Body of pancreas (tissue), 4 donors: ENCODE results near the gene TMEM271. TPM values are rescaled to one million over a fixed set of nuclear protein-coding genes. Genes with fewer than 3 reads are reported as not detected.

ENCODE experiments used
- ATAC-seq: fragments of 150-250 bp; one replicate; pipeline ENCODE4 v1.9.1; 2016
- DNase-seq, 4 donors: peaks; one replicate each; pipeline ENCODE4 v3.0.0-alpha.2; 2019
- H3K27ac ChIP-seq, 4 donors: fragments of 200-600 bp; sonication (generic); 1 replicate in 3 of 4; 2 replicates in 1 of 4; pipeline versions ENCODE4 v1.5.1 to v1.6.1; 2016 to 2019; ENCODE audit warnings: mild to moderate bottlenecking in 1 of 4, mixed read lengths in 1 of 4, moderate library complexity in 1 of 4
- H3K27me3 ChIP-seq, 2 donors: fragments of 200-600 bp; sonication (generic); one replicate each; pipeline ENCODE4 v1.6.0; 2016; ENCODE audit warnings: mild to moderate bottlenecking in 1 of 2
- H3K36me3 ChIP-seq, 2 donors: fragments of 200-600 bp; sonication (generic); replicated peaks in 1 of 2; 2 replicates each; pipeline ENCODE4 v1.5.1; 2016; ENCODE audit warnings: low read depth in 2 of 2; ENCODE audit not compliant: insufficient read depth in 1 of 2
- H3K4me1 ChIP-seq: fragments of 200-600 bp; sonication (generic); one replicate; pipeline ENCODE4 v1.6.0; 2016
- H3K4me3 ChIP-seq, 2 donors: fragments of 200-600 bp; sonication (generic); 1 replicate in 1 of 2; 2 replicates in 1 of 2; pipeline ENCODE4 v1.5.1; 2016 to 2019
- H3K9me3 ChIP-seq, 3 donors: fragments of 200-600 bp; sonication (generic); 1 replicate in 2 of 3; 2 replicates in 1 of 3; pipeline ENCODE4 v1.5.1; 2016
- POLR2A ChIP-seq, 3 donors: fragments of 450-650 bp; IDR thresholded peaks; one replicate each; pipeline ENCODE4 v1.6.1; 2016; ENCODE audit warnings: antibody characterized with exemption in 3 of 3, mild to moderate bottlenecking in 2 of 3
- WGBS, 2 donors: methylation state at CpG; one replicate each; pipeline ENCODE4 v1.1.5; 2017; 5-methylcytosine and 5-hydroxymethylcytosine counted together
- intact Hi-C: fragments of 100-400 bp; cut with DNase I; formaldehyde crosslinking; loops from one replicate; pipeline ENCODE4 v1.15.1; 2023
- total RNA-seq, 2 donors: library from RNA; depleted of rRNA; stranded (reverse); fragments of >200 nt; gene quantifications; one replicate each; pipeline ENCODE4 v1.1.0, GENCODE V29; 2016
- TF ChIP-seq, protein P1 (sequence below), 7 experiments: fragments of 450-650 bp in 4 of 7; fragments of 200-600 bp in 3 of 7; sonication (generic) in 3 of 7; IDR thresholded peaks; one replicate each; pipeline ENCODE4 v1.5.1; 2016 to 2019; ENCODE audit warnings: antibody characterized with exemption in 7 of 7

Gene TMEM271
- total RNA-seq, 2 donors from 2014 or later = not detected

GRCh38 chr4:568962-569361 is 7.1 kb downstream of the TMEM271 start:
- WGBS, 2 donors = 59 to 60% methylated on average over 5 of the region's 5 CpGs
- no peak for ATAC-seq

GRCh38 chr4:568351-568652 is 7.8 kb downstream of the TMEM271 start:
- Histone ChIP-seq H3K9me3 (no peaks in the 10 kb centered on the region), H3K27me3 (no peaks in the 10 kb centered on the region), H3K36me3 (no peaks in the 10 kb centered on the region), H3K4me3 (no peak overlapping the region), H3K4me1 (no peaks in the 10 kb centered on the region), H3K27ac (no peak overlapping the region)
- intact Hi-C loops = no loop called here
- no peak for TF ChIP-seq POLR2A (IDR thresholded peaks at IDR 0.05)
- TF ChIP-seq, protein P1, sequence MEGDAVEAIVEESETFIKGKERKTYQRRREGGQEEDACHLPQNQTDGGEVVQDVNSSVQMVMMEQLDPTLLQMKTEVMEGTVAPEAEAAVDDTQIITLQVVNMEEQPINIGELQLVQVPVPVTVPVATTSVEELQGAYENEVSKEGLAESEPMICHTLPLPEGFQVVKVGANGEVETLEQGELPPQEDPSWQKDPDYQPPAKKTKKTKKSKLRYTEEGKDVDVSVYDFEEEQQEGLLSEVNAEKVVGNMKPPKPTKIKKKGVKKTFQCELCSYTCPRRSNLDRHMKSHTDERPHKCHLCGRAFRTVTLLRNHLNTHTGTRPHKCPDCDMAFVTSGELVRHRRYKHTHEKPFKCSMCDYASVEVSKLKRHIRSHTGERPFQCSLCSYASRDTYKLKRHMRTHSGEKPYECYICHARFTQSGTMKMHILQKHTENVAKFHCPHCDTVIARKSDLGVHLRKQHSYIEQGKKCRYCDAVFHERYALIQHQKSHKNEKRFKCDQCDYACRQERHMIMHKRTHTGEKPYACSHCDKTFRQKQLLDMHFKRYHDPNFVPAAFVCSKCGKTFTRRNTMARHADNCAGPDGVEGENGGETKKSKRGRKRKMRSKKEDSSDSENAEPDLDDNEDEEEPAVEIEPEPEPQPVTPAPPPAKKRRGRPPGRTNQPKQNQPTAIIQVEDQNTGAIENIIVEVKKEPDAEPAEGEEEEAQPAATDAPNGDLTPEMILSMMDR (IDR thresholded peaks at IDR 0.05) = no peak
- ATAC-seq (no peak), DNase-seq (no peak)
- WGBS, 2 donors = 32 to 38% methylated on average over 2 of the region's 2 CpGs

More at GRCh38 chr4:568962-569361, 7.1 kb downstream of the TMEM271 start:
- TF ChIP-seq, protein P1 (IDR thresholded peaks at IDR 0.05) = no peak
- no peak for TF ChIP-seq POLR2A (IDR thresholded peaks at IDR 0.05)
- no peaks in the 10 kb centered on the region for H3K9me3 ChIP-seq
- no peaks in the 10 kb centered on the region for H3K36me3 ChIP-seq
- H3K4me1 ChIP-seq = no peaks in the 10 kb centered on the region
- no peak for DNase-seq
- no peak overlapping the region for H3K27ac ChIP-seq
- H3K27me3 ChIP-seq = no peaks in the 10 kb centered on the region
- intact Hi-C loops = no loop called here
- no peak overlapping the region for H3K4me3 ChIP-seq

DNA sequence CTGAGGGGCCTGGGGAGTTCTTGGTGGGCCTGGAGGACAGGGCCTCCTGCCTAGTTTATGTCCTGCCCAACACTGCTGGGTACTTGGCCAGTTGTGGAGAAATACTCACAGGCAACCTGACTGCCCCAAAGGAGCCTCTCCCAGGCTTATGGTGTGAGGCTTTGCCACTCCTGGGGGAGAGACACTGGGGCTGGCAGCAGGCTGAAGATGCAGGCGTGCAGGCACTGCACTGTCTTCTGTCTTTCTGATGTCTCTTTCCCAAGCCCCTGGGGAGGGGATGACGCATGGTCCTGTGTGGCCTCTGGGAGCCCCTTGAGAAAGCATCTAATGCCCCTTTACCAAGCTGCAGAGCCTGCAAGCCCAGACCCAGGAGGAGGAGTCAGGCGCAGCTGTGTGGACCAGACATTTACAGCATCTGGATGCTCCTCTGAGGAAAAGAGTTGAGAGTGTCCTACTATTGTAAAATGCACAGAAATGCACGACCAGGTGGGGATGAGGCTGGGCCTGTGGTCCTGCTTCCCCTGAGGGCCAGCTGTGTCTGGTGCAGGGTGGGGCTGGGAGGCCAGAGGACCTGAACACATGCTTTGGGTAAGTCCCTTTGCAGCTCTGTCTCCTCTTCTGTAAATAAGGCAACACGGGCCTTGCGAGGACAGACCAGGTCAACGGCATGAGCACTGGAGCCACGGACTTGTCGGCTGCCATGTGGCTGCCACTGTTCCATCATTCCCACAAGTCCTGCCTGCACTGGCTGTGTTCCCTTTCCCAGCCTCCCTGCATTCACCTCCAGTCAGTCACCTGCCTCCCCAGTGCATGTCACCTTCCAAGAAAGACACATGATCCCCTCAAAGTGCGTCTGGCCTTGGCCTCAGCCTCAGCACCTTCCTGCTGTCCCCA is 8.4 kb downstream of the TMEM271 start:
- Histone ChIP-seq H3K27me3 (no peaks in the 10 kb centered on the region), H3K9me3 (no peaks in the 10 kb centered on the region), H3K36me3 (no peaks in the 10 kb centered on the region), H3K4me1 (no peaks in the 10 kb centered on the region), H3K4me3 (no peak overlapping the region), H3K27ac (no peak overlapping the region)
- no peak for ATAC-seq
- DNase-seq = no peak
- WGBS, 2 donors = 56 to 59% methylated on average over 8 to 10 of the region's 10 CpGs
- TF ChIP-seq, protein P1 (IDR thresholded peaks at IDR 0.05) = no peak
- no peak for TF ChIP-seq POLR2A (IDR thresholded peaks at IDR 0.05)
- intact Hi-C loops = no loop called here

DNA sequence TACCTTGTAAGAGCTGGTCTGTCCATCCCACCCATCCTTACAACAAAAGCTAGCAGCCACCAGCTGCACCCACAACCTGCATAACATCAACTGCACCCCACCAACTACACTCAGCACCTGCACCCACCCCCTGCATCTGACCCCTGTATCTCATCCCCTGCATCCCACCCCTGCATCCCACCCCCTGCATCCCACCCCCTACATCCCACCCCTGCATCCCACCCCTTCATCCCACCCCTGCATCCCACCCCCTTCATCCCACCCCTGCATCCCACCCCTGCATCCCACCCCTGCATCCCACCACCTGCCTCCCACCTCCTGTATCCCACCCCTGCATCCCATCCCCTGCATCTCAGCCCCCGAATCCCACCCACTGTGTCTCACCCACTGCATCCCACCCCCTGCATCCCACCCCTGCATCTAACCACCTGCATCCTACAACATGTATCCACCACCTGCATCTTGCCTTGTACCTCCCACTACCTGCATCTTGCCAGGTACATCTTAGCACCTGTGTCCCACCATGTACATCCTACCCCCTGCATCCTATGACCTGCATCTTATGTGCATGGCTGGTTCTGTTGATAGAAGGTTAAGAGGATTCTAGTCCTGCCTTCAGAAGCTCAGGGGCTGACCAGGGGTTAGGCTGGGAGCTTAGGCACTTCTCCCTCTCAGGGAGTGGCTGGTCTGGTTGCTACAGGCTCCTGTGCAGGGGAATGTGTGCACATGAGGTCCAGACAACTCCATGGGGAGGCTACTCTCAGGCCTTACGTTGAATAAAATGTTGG is 9.4 kb downstream of the TMEM271 start:
- Histone ChIP-seq H3K9me3 (no peaks in the 10 kb centered on the region), H3K4me3 (no peak overlapping the region), H3K27me3 (no peaks in the 10 kb centered on the region), H3K4me1 (no peaks in the 10 kb centered on the region), H3K27ac (no peak overlapping the region), H3K36me3 (no peaks in the 10 kb centered on the region)
- ATAC-seq = no peak
- DNase-seq = no peak
- WGBS, 2 donors = 29 to 50% methylated on average over 1 to 2 of the region's 2 CpGs
- no peak for TF ChIP-seq POLR2A (IDR thresholded peaks at IDR 0.05)
- TF ChIP-seq, protein P1 (IDR thresholded peaks at IDR 0.05) = no peak
- intact Hi-C loops = no loop called here
